NCI-H510A (cell line): Measurements from ENCODE around the gene PTCHD1.

ENCODE experiments used
- DNase-seq: peaks from one replicate; lab custom pipeline; 2025; lab: John Stamatoyannopoulos, UW

The PTCHD1 gene

GRCh38 chrX:23398570-23398969 lies 63.9 kb downstream of the PTCHD1 start:
- DNase-seq = no peak

DNA sequence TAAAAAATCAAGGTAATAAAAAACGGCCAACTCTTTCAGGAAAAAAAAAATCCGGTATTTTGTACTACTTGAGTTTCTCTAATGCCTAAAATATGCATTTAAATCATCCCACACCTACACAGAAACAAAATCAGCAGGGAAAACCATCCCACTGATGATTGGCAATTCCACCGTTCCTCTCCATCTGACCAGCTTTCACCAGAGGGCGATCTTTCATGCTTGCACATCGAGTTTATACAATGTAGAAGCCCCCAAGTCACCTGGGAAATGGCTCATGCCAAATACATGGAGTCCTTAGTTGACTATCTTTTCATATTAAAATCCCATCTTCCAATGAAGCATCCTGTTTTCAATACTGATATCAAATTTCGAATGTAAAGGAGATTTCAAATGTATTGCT lies 69.2 kb downstream of the PTCHD1 start:
- no peak for DNase-seq

DNA sequence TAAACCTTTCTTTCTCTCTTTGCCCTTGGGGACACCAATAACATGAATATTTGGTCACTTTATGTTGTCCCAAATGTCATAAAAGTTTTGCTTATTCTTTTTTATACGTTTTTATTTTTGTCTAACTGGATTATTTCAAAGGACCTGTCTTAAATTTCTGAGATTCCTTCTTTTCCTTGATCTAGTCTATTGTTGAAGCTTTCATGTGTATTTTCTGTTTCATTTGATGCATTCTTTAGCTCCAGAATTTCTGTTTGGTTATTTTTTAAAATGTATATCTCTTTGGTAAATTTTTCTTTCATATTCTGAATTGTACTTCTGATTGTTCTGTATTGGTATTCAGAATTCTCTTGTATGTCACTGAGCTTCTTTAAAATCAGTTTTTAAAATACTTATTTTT lies 88.3 kb downstream of the PTCHD1 start:
- no peak for DNase-seq

- DNase-seq = no peak
Observed at GRCh38 chrX:23434356-23434884, 99.8 kb downstream of the PTCHD1 start.

- no peak for DNase-seq
Observed at GRCh38 chrX:23435108-23435507, 100.5 kb downstream of the PTCHD1 start.

DNA sequence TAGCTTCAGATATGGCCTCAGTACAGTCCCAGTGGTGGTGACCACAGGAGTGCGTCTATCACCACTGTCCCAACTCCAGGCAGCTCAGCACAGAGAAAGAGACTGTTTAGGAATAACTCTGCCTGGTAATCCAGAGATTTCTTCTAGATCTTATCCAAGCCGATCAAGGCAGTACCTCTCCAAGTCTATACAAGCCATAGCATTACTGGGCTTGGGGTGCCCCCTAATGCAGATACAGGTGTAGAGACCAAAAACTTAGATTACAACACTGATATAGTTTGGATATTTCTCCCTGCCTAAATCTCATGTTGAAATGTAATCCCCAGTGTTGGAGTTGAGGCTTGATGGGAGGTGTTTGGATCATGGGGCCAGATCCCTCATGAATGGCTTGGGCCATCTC lies 100.9 kb downstream of the PTCHD1 start:
- no peak for DNase-seq

GRCh38 chrX:23436875-23437274 lies 102.2 kb downstream of the PTCHD1 start:
- no peak for DNase-seq

DNA sequence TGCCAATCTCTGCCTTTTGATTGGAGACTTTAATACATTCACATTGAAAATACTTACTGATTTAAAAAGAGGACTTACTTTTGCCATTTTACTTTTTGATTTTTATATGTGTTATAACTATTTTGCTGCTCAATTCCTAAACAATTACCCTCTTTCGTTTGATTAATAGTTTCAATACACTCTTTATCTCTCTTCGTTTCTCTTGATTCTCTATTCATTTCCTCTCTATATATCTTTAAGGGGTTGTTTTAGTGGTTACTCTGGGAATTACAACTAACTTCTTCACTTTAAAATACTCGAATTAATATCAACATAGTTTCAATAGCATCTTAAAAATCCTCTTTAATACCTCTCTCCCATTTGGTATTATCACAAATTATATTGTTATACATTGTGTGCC lies 116.6 kb downstream of the PTCHD1 start:
- DNase-seq = no peak
